HL-60/S4 treated with retinoic acid at 250 ng/mL for 4 days and 3 days (cell line): Measurements from ENCODE around the gene PVR.
"Not testable (repeated sequence)": the region's sequence is repeated elsewhere in the genome, so short reads cannot be mapped to it uniquely, and the experiment has no call there.

Experiments
- in situ Hi-C: fragments of 300-500 bp; cut with MboI; formaldehyde crosslinking; loops from 2 replicates; pipeline ENCODE4 v1.7.0; 2022; ENCODE audit warnings: low sequenced_read_pairs

The PVR gene

DNA sequence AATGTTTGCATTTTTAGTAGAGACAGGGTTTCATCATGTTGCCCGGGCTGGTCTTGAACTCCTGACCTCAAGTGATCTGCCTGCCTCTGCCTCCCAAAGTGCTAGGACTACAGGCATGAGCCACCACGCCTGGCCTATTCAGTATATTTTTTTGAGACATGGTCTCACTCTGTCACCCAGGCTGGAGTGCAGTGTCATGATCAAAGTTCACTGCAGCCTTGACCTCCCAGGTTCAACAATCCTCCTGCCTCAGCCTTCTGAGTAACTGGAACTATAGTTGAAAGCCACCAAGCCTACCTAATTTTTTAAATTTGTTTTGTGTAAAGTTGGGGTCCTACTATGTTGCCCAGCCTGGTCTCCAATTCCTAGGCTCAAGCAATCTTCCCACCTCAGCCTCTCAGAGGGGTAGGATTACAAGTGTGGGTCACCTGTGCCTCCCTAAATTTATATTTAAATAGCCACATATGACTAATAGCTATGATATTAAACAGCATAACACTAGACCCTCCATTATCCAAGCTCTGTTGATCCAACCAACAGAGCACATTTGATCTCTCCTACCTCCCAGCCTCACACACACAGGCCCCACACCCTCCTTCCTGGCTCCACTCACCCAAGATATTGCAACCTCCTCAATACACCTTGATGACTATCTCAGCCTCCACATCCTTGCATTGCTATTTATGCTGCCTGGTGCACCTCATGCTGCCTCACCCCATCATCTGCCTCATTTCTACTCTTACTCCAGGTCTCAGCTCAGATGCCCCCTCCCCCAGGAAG lies 25.5 kb downstream of the PVR start:
- in situ Hi-C loops: no loop called here

DNA sequence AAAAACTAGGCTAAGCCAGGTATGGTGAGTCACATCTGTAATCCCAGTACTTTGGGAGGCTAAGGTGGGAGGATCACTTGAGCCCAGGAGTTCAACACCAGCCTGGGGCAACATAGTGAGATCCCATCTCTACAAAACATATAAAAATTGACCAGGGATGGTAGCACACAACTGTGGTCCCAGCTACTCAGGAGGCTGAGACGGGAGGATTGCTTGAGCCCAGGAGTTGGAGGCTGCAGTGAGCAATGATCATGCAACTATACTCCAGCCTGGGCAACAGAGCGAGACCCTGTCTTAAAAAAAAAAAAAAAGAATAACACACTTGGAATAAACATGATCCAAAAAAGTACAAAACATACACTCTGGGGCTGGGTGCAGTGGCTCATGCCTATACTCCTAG lies 26.3 kb downstream of the PVR start:
- in situ Hi-C loops: not testable (repeated sequence)

DNA sequence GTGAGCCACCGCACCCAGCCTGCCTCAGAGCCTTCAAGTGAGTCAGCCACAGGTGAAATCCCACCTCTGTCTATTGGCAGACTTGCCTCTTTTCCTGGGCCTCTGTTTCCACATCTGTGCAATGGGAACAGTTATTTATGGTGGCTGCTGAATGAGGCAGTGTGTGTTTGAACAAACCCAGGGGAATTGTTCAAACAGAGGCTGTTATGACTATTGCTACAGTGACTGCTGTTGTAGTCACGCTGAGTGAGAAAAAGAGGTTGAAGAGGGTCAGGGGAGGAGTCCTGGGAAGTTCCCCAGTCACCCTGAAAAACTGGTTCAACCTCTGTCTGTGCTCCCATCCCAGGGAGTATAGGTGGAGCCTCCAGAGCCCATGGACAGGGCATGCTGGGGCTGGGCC lies 27.7 kb downstream of the PVR start, which contains the start of gene CEACAM19:
Gene CEACAM19, plus strand, starts transcription at position 83 of the 400 bp plus-strand sequence. CDS start 450 bp downstream, outside the sequence.
- in situ Hi-C loops: no loop called here

DNA sequence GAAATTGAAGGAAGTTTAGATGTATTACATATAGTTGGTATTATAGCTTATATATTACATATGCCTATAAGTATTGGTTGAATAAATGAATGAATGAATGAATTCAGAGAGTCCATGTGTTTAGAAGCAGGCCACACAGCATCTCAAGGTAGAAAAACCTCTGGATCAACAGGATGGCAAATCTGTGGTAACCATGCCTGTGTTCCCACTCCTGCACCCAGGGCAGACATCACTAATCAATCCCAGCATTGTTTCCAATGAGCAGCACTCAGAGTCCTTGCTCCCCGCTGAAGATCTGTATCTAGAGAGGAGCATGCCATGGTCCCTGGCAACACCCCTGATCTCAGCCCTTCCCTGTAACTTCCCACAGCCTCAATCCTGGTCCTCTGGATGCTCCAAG lies 28.5 kb downstream of the PVR start:
- in situ Hi-C loops: no loop called here

- in situ Hi-C loops: no loop called here
Observed at GRCh38 chr19:44673510-44673909, 29.8 kb downstream of the PVR start.

GRCh38 chr19:44675521-44675920 lies 31.8 kb downstream of the PVR start:
- in situ Hi-C loops: no loop called here

GRCh38 chr19:44677019-44677811 lies 33.5 kb downstream of the PVR start:
- in situ Hi-C loops: no loop called here

GRCh38 chr19:44680536-44680935 lies 36.8 kb downstream of the PVR start:
- in situ Hi-C loops: no loop called here

GRCh38 chr19:44681992-44682790 lies 38.5 kb downstream of the PVR start:
- in situ Hi-C loops: no loop called here

- in situ Hi-C loops: no loop called here
Observed at GRCh38 chr19:44682807-44683206, 39.1 kb downstream of the PVR start.

DNA sequence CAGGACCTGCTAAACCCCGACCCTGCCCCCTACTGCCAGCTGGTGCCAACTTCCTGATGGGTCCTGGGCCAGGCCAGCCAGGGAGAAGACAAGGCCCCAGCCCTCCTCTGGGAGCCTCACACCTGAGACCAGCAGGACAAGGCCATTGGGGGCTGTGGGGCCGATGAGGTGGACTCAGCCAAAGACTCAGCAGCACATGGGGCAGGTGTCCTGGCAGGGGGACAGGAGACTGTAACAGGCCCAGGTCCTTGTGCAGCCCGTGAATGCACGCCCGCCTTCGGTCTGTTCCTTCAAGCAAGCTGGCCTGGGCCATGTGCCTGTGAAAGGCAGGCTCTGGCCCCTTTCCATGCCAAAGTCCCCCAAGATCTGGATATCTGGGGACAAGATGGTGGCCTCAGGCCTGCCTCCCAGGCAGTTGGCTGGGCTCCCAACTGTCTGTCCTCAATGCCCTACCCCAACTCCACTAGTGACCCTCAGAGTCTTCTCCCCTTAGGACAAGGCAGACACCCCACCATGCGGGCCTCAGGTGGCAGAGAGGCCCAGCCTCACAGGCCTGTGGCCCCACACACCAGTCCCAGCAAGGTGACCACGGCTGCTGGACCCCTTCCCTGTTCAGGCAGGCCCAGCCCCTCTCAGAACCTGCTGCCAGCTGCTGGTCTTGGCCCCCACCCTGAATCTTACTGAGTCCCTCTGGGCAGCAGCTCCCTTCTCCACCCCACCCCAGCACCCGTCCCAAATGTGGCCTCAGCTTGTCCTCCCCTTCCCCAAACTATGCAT lies 39.9 kb downstream of the PVR start:
- in situ Hi-C loops: no loop called here

- in situ Hi-C loops: not testable (repeated sequence)
Observed at GRCh38 chr19:44684396-44684795, 40.7 kb downstream of the PVR start.

GRCh38 chr19:44684892-44685863 lies 41.5 kb downstream of the PVR start:
- in situ Hi-C loops: no loop called here

DNA sequence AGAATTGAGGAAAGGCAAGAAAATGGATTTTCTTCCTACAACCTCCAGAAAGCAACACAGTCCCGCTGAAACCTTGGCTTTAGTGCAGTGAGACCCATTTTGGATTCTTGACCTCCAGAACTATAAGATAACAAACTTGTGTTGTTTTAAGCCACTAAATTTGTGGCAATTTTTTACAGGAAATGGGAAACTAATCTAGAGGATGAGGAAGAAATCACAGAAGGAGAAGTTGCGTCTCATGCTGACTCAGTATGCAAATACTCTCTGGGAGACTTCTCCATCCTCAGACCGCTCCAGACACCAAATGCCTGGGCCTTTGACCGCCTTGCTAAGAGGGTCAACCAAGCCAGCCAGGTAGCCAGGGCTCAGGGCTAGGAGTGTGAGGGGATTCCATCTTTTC lies 42.2 kb downstream of the PVR start:
- in situ Hi-C loops: no loop called here

GRCh38 chr19:44686896-44687295 lies 43.2 kb downstream of the PVR start:
- in situ Hi-C loops: no loop called here

- in situ Hi-C loops: no loop called here
Observed at GRCh38 chr19:44687888-44688287, 44.2 kb downstream of the PVR start.

GRCh38 chr19:44689290-44690130 lies 45.8 kb downstream of the PVR start:
- in situ Hi-C loops: no loop called here

DNA sequence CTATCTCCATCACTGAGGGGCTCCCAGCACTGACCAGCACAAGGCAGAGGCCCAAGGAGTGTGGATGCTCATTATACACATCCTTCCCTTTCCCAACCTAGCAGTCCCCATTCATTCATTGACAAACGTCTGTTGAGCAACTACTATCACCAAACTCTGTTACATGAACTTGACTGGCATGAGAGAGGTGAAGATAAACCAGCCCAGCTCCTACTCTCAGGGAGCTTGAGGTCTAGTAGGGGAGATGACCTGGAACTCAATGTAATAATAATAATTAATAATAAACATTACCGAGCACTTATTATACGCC lies 46.4 kb downstream of the PVR start:
- in situ Hi-C loops: no loop called here

GRCh38 chr19:44692379-44692721 lies 48.6 kb downstream of the PVR start:
- in situ Hi-C loops: no loop called here
